ENCODE data around the gene SLBP.
A peak's percentile ranks its signal among the peaks of the same experiment; 100 is the strongest.
"Not testable (repeated sequence)": the region's sequence is repeated elsewhere in the genome, so short reads cannot be mapped to it uniquely, and the experiment has no call there.

The SLBP gene

GRCh38 chr4:1708581-1708980, 3.5 kb downstream of the SLBP start:
- DNase-seq: no peak

GRCh38 chr4:1706358-1706757, 5.8 kb downstream of the SLBP start:
- no peak for DNase-seq

GRCh38 chr4:1705732-1706131, 6.4 kb downstream of the SLBP start:
- no peak for DNase-seq

- DNase-seq: no peak
These were observed 8.3 kb downstream of the SLBP start for GRCh38 chr4:1703867-1704266.

GRCh38 chr4:1701671-1702070, 10.4 kb downstream of the SLBP start:
- DNase-seq: not testable (repeated sequence)

- DNase-seq: no peak
These were observed 16.2 kb downstream of the SLBP start for GRCh38 chr4:1695913-1696312.

- DNase-seq: peak; percentile 48
These were observed 18.8 kb downstream of the SLBP start for GRCh38 chr4:1693131-1693896.

- no peak for DNase-seq
These were observed 20.3 kb downstream of the SLBP start for GRCh38 chr4:1691737-1692373.

GRCh38 chr4:1690698-1691097, 21.4 kb downstream of the SLBP start:
- no peak for DNase-seq

- no peak for DNase-seq
These were observed 25.6 kb downstream of the SLBP start for GRCh38 chr4:1686440-1687036.

GRCh38 chr4:1685235-1686150, 26.6 kb downstream of the SLBP start:
- no peak for DNase-seq

GRCh38 chr4:1684506-1685234, 27.4 kb downstream of the SLBP start:
- no peak for DNase-seq

GRCh38 chr4:1683736-1684505, 28.2 kb downstream of the SLBP start, which contains the start of gene FAM53A:
TSS of gene FAM53A (minus strand) at chr4:1684313. CDS start at chr4:1668741, 15,572 bp downstream.
- peak; percentile 68 for DNase-seq

- no peak for DNase-seq
These were observed 28.8 kb downstream of the SLBP start for GRCh38 chr4:1683261-1683735.

GRCh38 chr4:1682860-1683259, 29.3 kb downstream of the SLBP start:
- no peak for DNase-seq

- DNase-seq: no peak
These were observed 33.9 kb downstream of the SLBP start for GRCh38 chr4:1678244-1678643.

- DNase-seq: no peak
These were observed 35.3 kb downstream of the SLBP start for GRCh38 chr4:1676605-1677525.

- DNase-seq: no peak
These were observed 36.3 kb downstream of the SLBP start for GRCh38 chr4:1675802-1676137.

GRCh38 chr4:1675136-1675801, 36.9 kb downstream of the SLBP start:
- DNase-seq: no peak

- no peak for DNase-seq
These were observed 37.4 kb downstream of the SLBP start for GRCh38 chr4:1674682-1675081.
